A673 (cell line): Measurements from ENCODE around the gene KAZN.

Source experiments
- EZH2 ChIP-seq: fragments of 200-600 bp; sonication (generic); IDR thresholded peaks from 2 replicates; pipeline ENCODE4 v1.6.1; 2017; ENCODE audit warnings: borderline replicate concordance, low read depth, mild to moderate bottlenecking, mixed read lengths, antibody characterized with exemption, low read length; ENCODE audit not compliant: poor library complexity, severe bottlenecking
- TF ChIP-seq, protein P1 (sequence below): fragments of 300-800, 200-600 bp; sonication (generic); conservative IDR thresholded peaks from 2 replicates; pipeline ENCODE4 v1.5.1; 2017; ENCODE audit warnings: low read depth, mild to moderate bottlenecking, antibody characterized with exemption, low read length, moderate library complexity, mixed read lengths

DNA sequence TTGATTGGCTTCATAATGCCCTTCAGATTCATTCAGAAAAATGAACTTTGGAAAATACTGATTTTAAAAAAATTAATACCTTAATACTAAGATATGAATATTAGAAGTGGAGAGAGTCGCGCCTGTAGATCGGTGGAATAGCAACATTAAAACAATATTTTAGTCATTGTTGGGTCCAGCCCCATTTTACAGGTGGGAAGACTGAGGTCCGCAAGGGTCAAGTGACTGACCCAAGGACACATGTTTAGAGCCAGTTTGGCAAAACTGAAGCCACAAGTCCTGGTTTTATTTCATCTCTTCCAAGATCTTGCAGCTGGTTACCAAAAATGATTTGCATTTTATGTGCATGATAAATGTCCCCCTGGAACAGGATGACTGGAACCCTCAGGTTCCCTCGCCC is 441.4 kb downstream of the KAZN start:
- TF ChIP-seq, protein P1, sequence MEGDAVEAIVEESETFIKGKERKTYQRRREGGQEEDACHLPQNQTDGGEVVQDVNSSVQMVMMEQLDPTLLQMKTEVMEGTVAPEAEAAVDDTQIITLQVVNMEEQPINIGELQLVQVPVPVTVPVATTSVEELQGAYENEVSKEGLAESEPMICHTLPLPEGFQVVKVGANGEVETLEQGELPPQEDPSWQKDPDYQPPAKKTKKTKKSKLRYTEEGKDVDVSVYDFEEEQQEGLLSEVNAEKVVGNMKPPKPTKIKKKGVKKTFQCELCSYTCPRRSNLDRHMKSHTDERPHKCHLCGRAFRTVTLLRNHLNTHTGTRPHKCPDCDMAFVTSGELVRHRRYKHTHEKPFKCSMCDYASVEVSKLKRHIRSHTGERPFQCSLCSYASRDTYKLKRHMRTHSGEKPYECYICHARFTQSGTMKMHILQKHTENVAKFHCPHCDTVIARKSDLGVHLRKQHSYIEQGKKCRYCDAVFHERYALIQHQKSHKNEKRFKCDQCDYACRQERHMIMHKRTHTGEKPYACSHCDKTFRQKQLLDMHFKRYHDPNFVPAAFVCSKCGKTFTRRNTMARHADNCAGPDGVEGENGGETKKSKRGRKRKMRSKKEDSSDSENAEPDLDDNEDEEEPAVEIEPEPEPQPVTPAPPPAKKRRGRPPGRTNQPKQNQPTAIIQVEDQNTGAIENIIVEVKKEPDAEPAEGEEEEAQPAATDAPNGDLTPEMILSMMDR, result no peak
- no peak for TF ChIP-seq EZH2
